Stimulated activated naive CD8-positive, alpha-beta T cell treated with anti-CD3 and anti-CD28 coated beads, Interleukin-15, Interleukin-2, amounts not matched to agents 100 ng/mL and 50 ng/mL, for 24 hours (primary cell): ENCODE data around the gene MYEOV.

Source experiments
- H3K27ac Mint-ChIP-seq: one replicate; pipeline ENCODE4 v1.8.0; 2021; ENCODE audit warnings: mild to moderate bottlenecking, mixed read lengths
- H3K27me3 Mint-ChIP-seq: one replicate; pipeline ENCODE4 v1.8.0; 2021; ENCODE audit warnings: mixed read lengths
- H3K36me3 Mint-ChIP-seq: one replicate; pipeline ENCODE4 v1.8.0; 2021; ENCODE audit warnings: low read depth, mixed read lengths
- H3K4me1 Mint-ChIP-seq: one replicate; pipeline ENCODE4 v1.8.0; 2021; ENCODE audit warnings: low read depth, mixed read lengths
- H3K4me3 Mint-ChIP-seq: one replicate; pipeline ENCODE4 v1.8.0; 2021; ENCODE audit warnings: mild to moderate bottlenecking, mixed read lengths
- H3K9me3 Mint-ChIP-seq: one replicate; pipeline ENCODE4 v1.8.0; 2021; ENCODE audit warnings: mixed read lengths

MYEOV gene

DNA sequence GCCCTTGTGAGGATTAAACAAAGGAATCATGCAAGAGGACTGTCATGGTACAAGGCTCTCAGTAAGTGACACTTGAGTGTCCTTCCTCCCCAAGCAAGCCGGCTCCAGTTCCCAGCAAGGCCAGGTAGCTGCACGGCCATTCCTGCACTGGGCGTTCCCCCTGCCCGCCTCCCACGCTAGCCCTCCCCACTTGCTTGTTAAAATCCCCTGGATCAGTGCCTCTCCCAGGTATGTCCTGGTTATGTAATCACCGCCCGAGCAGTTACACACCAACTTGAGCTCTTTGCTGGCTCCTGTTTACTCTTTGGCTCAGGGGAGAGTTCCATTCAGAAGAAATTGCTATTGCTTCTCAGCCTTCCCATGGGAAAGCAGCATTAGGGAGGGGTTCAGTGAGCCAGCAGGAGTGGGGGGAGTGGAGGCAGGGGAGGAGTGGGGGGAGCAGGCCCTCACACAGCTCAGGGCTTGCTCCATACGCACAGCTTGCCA lies 19.4 kb upstream of the MYEOV start:
- no peak overlapping the region for H3K27ac Mint-ChIP-seq
- no peaks in the 10 kb centered on the region for H3K9me3 Mint-ChIP-seq
- H3K36me3 Mint-ChIP-seq = no peaks in the 10 kb centered on the region
- no peaks in the 10 kb centered on the region for H3K4me1 Mint-ChIP-seq
- no peak overlapping the region for H3K4me3 Mint-ChIP-seq
- peaks cover 4% of the 10 kb centered on the region for H3K27me3 Mint-ChIP-seq

DNA sequence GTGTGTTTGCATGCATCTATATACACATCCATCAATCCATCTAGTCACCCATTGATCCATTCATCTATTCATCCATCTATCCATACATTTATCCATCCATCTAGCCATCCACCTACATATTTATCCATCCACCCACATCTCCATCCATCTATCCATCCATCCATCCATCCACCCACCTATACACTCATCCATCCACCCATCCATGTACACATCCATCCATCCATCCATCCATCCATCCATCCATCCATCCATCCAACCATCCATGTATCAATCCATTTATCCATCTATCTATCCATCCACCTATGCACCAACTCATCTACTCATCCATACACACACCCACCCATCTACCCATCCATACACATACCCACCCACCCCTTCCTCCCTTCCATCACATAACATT lies 18.8 kb upstream of the MYEOV start:
- no peaks in the 10 kb centered on the region for H3K4me1 Mint-ChIP-seq
- no peaks in the 10 kb centered on the region for H3K36me3 Mint-ChIP-seq
- H3K9me3 Mint-ChIP-seq = no peaks in the 10 kb centered on the region
- no peak overlapping the region for H3K4me3 Mint-ChIP-seq
- peaks cover 4% of the 10 kb centered on the region for H3K27me3 Mint-ChIP-seq
- no peak overlapping the region for H3K27ac Mint-ChIP-seq

DNA sequence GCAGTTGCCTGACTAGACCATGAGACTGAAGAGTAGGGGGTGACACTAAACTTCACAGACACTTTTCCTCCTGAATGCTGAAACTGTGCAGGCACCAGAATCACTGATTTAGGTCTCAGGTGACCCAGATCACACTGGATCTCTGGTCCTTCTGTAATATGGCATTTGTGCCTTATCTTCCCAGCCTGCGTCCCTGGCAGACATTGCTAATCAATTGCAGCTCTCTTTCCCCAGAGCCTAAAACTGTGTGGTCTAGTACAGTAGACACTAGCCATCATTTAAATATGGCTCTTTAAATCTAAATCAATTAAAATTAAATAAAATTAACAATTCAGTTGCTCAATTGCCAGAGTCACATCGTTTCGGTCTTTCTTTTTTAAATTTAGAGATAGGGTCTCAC lies 17.8 kb upstream of the MYEOV start:
- no peak overlapping the region for H3K27ac Mint-ChIP-seq

GRCh38 chr11:69277074-69277809 lies 16.7 kb upstream of the MYEOV start:
- no peak overlapping the region for H3K4me3 Mint-ChIP-seq
- peaks cover 4% of the 10 kb centered on the region for H3K27me3 Mint-ChIP-seq
- H3K9me3 Mint-ChIP-seq = no peaks in the 10 kb centered on the region
- H3K27ac Mint-ChIP-seq = no peak overlapping the region
- no peaks in the 10 kb centered on the region for H3K36me3 Mint-ChIP-seq
- H3K4me1 Mint-ChIP-seq = no peaks in the 10 kb centered on the region

More for the DNA sequence above, 17.8 kb upstream of the MYEOV start:
- H3K27me3 Mint-ChIP-seq = peaks cover 4% of the 10 kb centered on the region
- no peaks in the 10 kb centered on the region for H3K36me3 Mint-ChIP-seq
- H3K9me3 Mint-ChIP-seq = no peaks in the 10 kb centered on the region
- no peak overlapping the region for H3K4me3 Mint-ChIP-seq
- H3K4me1 Mint-ChIP-seq = no peaks in the 10 kb centered on the region

GRCh38 chr11:69278091-69278867 lies 15.7 kb upstream of the MYEOV start:
- Mint-ChIP-seq H3K4me1 (no peaks in the 10 kb centered on the region), H3K27me3 (peaks cover 4% of the 10 kb centered on the region), H3K9me3 (no peaks in the 10 kb centered on the region), H3K36me3 (no peaks in the 10 kb centered on the region), H3K27ac (no peak overlapping the region), H3K4me3 (no peak overlapping the region)

DNA sequence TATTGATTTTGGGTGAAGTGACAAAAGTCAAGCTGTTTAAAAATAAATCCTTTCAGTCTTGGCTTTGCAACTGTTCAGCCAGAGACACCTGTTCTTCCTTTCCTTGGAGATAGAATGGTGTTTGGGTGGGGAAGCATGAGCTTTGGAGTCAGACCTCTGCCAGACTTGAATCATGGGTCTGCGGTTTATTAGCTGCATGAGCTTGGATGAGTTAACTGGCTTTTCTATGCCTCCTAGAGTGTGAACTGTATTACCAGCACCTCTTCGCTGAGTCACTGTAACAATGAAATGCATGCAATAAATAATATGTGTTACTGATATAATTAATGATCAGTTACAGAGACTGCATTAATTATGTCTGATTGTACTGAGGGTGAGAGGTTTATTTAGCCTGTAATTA lies 13.5 kb upstream of the MYEOV start:
- Mint-ChIP-seq H3K36me3 (no peaks in the 10 kb centered on the region), H3K4me3 (no peak overlapping the region), H3K4me1 (no peaks in the 10 kb centered on the region), H3K27me3 (no peaks in the 10 kb centered on the region), H3K9me3 (no peaks in the 10 kb centered on the region), H3K27ac (no peak overlapping the region)

GRCh38 chr11:69280994-69281393 lies 13.0 kb upstream of the MYEOV start:
- no peak overlapping the region for H3K27ac Mint-ChIP-seq
- H3K27me3 Mint-ChIP-seq = no peaks in the 10 kb centered on the region
- H3K4me3 Mint-ChIP-seq = no peak overlapping the region
- no peaks in the 10 kb centered on the region for H3K4me1 Mint-ChIP-seq
- H3K36me3 Mint-ChIP-seq = no peaks in the 10 kb centered on the region
- no peaks in the 10 kb centered on the region for H3K9me3 Mint-ChIP-seq

- no peak overlapping the region for H3K4me3 Mint-ChIP-seq
- no peaks in the 10 kb centered on the region for H3K4me1 Mint-ChIP-seq
- no peaks in the 10 kb centered on the region for H3K9me3 Mint-ChIP-seq
- H3K36me3 Mint-ChIP-seq = no peaks in the 10 kb centered on the region
- H3K27me3 Mint-ChIP-seq = no peaks in the 10 kb centered on the region
- no peak overlapping the region for H3K27ac Mint-ChIP-seq
Observed at GRCh38 chr11:69283446-69283845, 10.5 kb upstream of the MYEOV start.

GRCh38 chr11:69284081-69284511 lies 9.9 kb upstream of the MYEOV start:
- Mint-ChIP-seq H3K27me3 (no peaks in the 10 kb centered on the region), H3K36me3 (no peaks in the 10 kb centered on the region), H3K4me1 (no peaks in the 10 kb centered on the region), H3K9me3 (no peaks in the 10 kb centered on the region), H3K4me3 (no peak overlapping the region), H3K27ac (no peak overlapping the region)

DNA sequence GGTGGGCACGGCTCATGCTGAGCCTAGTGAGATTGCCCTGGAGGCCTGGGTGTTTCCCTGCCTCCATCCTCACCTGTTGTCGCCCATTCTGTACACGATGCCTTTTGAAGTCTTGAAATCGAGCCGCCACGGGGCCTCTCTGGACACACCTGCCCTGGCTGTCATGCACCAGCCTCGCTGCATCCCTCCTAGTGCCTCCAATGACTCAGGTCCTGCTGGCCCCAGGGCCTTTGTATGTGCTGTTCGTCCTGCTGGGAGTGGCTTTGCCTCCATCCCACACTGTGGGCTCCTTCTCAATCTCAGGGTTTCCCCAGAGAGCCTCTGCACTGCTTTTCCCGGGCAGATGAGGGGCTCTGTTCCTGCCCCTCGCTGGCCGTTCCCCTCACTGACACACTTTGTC lies 8.9 kb upstream of the MYEOV start:
- H3K4me1 Mint-ChIP-seq = no peaks in the 10 kb centered on the region
- H3K4me3 Mint-ChIP-seq = no peak overlapping the region
- H3K27me3 Mint-ChIP-seq = no peaks in the 10 kb centered on the region
- H3K36me3 Mint-ChIP-seq = no peaks in the 10 kb centered on the region
- no peaks in the 10 kb centered on the region for H3K9me3 Mint-ChIP-seq
- H3K27ac Mint-ChIP-seq = no peak overlapping the region

- Mint-ChIP-seq H3K36me3 (no peaks in the 10 kb centered on the region), H3K27ac (no peak overlapping the region), H3K4me3 (no peak overlapping the region), H3K27me3 (no peaks in the 10 kb centered on the region), H3K9me3 (no peaks in the 10 kb centered on the region), H3K4me1 (no peaks in the 10 kb centered on the region)
Observed at GRCh38 chr11:69285766-69286165, 8.2 kb upstream of the MYEOV start.

- Mint-ChIP-seq H3K4me3 (no peak overlapping the region), H3K27me3 (no peaks in the 10 kb centered on the region), H3K4me1 (no peaks in the 10 kb centered on the region), H3K27ac (no peak overlapping the region), H3K9me3 (no peaks in the 10 kb centered on the region), H3K36me3 (no peaks in the 10 kb centered on the region)
Observed at GRCh38 chr11:69286374-69287371, 7.3 kb upstream of the MYEOV start.

GRCh38 chr11:69287968-69288882 lies 5.7 kb upstream of the MYEOV start:
- no peaks in the 10 kb centered on the region for H3K27me3 Mint-ChIP-seq
- H3K36me3 Mint-ChIP-seq = no peaks in the 10 kb centered on the region
- no peaks in the 10 kb centered on the region for H3K9me3 Mint-ChIP-seq
- H3K4me1 Mint-ChIP-seq = no peaks in the 10 kb centered on the region
- H3K27ac Mint-ChIP-seq = no peak overlapping the region
- H3K4me3 Mint-ChIP-seq = no peak overlapping the region

DNA sequence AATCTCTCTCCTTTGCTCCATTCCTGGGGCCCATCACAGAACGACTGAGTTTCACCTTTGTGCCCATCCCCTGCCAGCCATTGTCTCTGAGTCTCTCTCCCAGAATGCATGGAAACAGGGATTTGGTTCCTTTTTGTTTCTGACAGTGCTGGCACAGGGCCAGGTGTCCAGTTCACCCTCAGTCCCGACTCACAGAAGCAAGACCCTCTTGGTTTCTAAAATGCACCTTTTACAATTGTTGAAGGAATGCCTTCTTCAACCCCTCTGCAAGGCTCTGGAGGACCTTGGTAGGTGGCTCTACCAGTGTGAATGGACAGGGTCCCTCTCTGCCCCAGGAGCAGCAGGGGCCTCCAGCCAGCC lies 5.1 kb upstream of the MYEOV start:
- no peak overlapping the region for H3K27ac Mint-ChIP-seq
- no peaks in the 10 kb centered on the region for H3K27me3 Mint-ChIP-seq
- H3K36me3 Mint-ChIP-seq = no peaks in the 10 kb centered on the region
- H3K4me1 Mint-ChIP-seq = no peaks in the 10 kb centered on the region
- H3K4me3 Mint-ChIP-seq = no peak overlapping the region
- no peaks in the 10 kb centered on the region for H3K9me3 Mint-ChIP-seq
